GM19025 (cell line): Measurements from ENCODE around the gene CCR9.

Experiments used
- ATAC-seq: cut with Tn5 transposase; IDR thresholded peaks from one replicate; pipeline ENCODE4 v1.9.1; 2021; ENCODE audit warnings: mild to moderate bottlenecking, low read depth, moderate library complexity; ENCODE audit not compliant: unreplicated experiment

Gene CCR9

GRCh38 chr3:45950686-45951600 lies 64.6 kb downstream of the CCR9 start:
- ATAC-seq = no peak

- no peak for ATAC-seq
Observed at GRCh38 chr3:45951946-45952345, 65.6 kb downstream of the CCR9 start.

GRCh38 chr3:45952456-45952855 lies 66.1 kb downstream of the CCR9 start:
- ATAC-seq = no peak
